Suprapubic skin (tissue), 4 donors: ENCODE measurements around the gene CAMK1.

Experiments used
- CTCF ChIP-seq, 2 donors: fragments of 200-600 bp in 1 of 2; fragments of 450-650 bp in 1 of 2; sonication (generic) in 1 of 2; IDR thresholded peaks; one replicate each; pipeline ENCODE4 v1.5.1; 2016 to 2019; ENCODE audit warnings: antibody characterized with exemption in 2 of 2, mild to moderate bottlenecking in 1 of 2, moderate library complexity in 1 of 2
- EP300 ChIP-seq: sonication (generic); formaldehyde crosslinking; IDR thresholded peaks from one replicate; pipeline ENCODE4 v1.6.1; 2017; ENCODE audit warnings: antibody characterized with exemption
- POLR2AphosphoS5 ChIP-seq, 3 donors: sonication (generic); formaldehyde crosslinking; IDR thresholded peaks; one replicate each; pipeline ENCODE4 v1.6.1; 2017; ENCODE audit warnings: antibody characterized with exemption in 3 of 3

- TF ChIP-seq POLR2AphosphoS5 (IDR thresholded peaks at IDR 0.05) (no peak), EP300 (no peak), CTCF (IDR thresholded peaks at IDR 0.05) (no peak)
Observed at GRCh38 chr3:9780910-9781309, 11.2 kb upstream of the CAMK1 start.
